GM12872 (cell line): ENCODE results near the gene KRT13.

Experiments used
- CTCF ChIP-seq: IDR thresholded peaks from 3 replicates; pipeline ENCODE4 v1.5.1; 2011; ENCODE audit warnings: low read depth, mild to moderate bottlenecking, low read length, moderate library complexity; ENCODE audit not compliant: insufficient read depth

KRT13 gene

GRCh38 chr17:41547921-41548843, 42.8 kb upstream of the KRT13 start:
- no peak for TF ChIP-seq CTCF

- no peak for TF ChIP-seq CTCF
Measured at GRCh38 chr17:41547378-41547841, 42.0 kb upstream of the KRT13 start.

- no peak for TF ChIP-seq CTCF
Measured at GRCh38 chr17:41546819-41547218, 41.4 kb upstream of the KRT13 start.

- TF ChIP-seq CTCF: no peak
Measured at GRCh38 chr17:41545829-41546410, 40.5 kb upstream of the KRT13 start.

- TF ChIP-seq CTCF: no peak
Measured at GRCh38 chr17:41544935-41545334, 39.5 kb upstream of the KRT13 start.

- no peak for TF ChIP-seq CTCF
Measured at GRCh38 chr17:41544491-41544892, 39.1 kb upstream of the KRT13 start.

GRCh38 chr17:41542357-41542756, 36.9 kb upstream of the KRT13 start:
- TF ChIP-seq CTCF: no peak
